Ovary (tissue), 9 donors: ENCODE data around the gene APOL6. TPM values are rescaled to one million over a fixed set of nuclear protein-coding genes. Genes with fewer than 3 reads are reported as not detected.
A peak's percentile ranks its signal among the peaks of the same experiment; 100 is the strongest.

Experiments used
- DNase-seq, 5 donors: peaks; one replicate each; pipeline ENCODE4 v3.0.0-alpha.2; 2019 to 2020
- H3K27ac ChIP-seq, 2 donors: fragments of 200-600 bp; one replicate each; pipeline versions ENCODE4 v1.5.1 to v1.8.0; 2019 to 2022
- H3K27me3 ChIP-seq: fragments of 200-600 bp; one replicate; pipeline ENCODE4 v1.8.0; 2022
- H3K36me3 ChIP-seq: fragments of 200-600 bp; sonication (generic); one replicate; pipeline ENCODE4 v1.5.1; 2019
- H3K4me1 ChIP-seq: one replicate; pipeline ENCODE4 v1.8.1; 2013; ENCODE audit warnings: mild to moderate bottlenecking, moderate library complexity; ENCODE audit not compliant: insufficient read depth
- H3K4me3 ChIP-seq: fragments of 200-600 bp; sonication (generic); one replicate; pipeline ENCODE4 v1.5.1; 2017
- H3K9me3 ChIP-seq, 2 donors: fragments of 200-600 bp in 1 of 2; sonication (generic) in 1 of 2; one replicate each; pipeline versions ENCODE4 v1.5.1 to v1.8.1; 2013 to 2019; ENCODE audit warnings: mild to moderate bottlenecking in 1 of 2, moderate library complexity in 1 of 2
- EP300 ChIP-seq: sonication (generic); formaldehyde crosslinking; IDR thresholded peaks from one replicate; pipeline ENCODE4 v1.6.1; 2017; ENCODE audit warnings: antibody characterized with exemption
- POLR2A ChIP-seq: fragments of 450-650 bp; IDR thresholded peaks from one replicate; pipeline ENCODE4 v1.6.1; 2017; ENCODE audit warnings: antibody characterized with exemption, mild to moderate bottlenecking, moderate library complexity
- WGBS, 3 donors: extraction: QIAGEN DNeasy Blood & Tissue Kit in 1 of 3; methylation state at CpG; one replicate each; pipeline versions ENCODE4 v1.1.5 to v1.1.7; 2013 to 2017; 5-methylcytosine and 5-hydroxymethylcytosine counted together
- intact Hi-C, 4 donors: fragments of 100-400 bp; cut with DNase I; formaldehyde crosslinking; loops; one replicate each; pipeline versions ENCODE4 v1.11.0 to v1.15.1; 2022 to 2023
- polyA plus RNA-seq, 2 donors: library from polyadenylated mRNA; stranded (reverse); fragments of 200-250 nt in 1 of 2; fragments of 350-450 nt in 1 of 2; fragmentation: Illumina TruSeq in 1 of 2; extraction: RNeasy Lipid Tissue Mini Kit (QIAGEN cat#74804) in 1 of 2; gene quantifications; one replicate each; pipeline ENCODE4 v1.2.3, GENCODE V29; 2013 to 2014
- total RNA-seq, 7 donors: library from RNA; depleted of rRNA in 2 of 7; stranded (reverse); fragments of >200 nt in 2 of 7; fragmentation: NEBNext Ultra II Directional in 3 of 7; extraction: Animal tissue kit (Norgen Biotek cat#: 25700) in 3 of 7; gene quantifications; one replicate each; pipeline versions ENCODE4 v1.1.0 to v1.2.4, GENCODE V29; 2016 to 2023
- TF ChIP-seq, protein P1 (sequence below), 3 donors: fragments of 450-650 bp in 2 of 3; fragments of 200-600 bp in 1 of 3; IDR thresholded peaks; one replicate each; pipeline versions ENCODE4 v1.5.1 to v1.8.0; 2016 to 2022; ENCODE audit warnings: antibody characterized with exemption in 3 of 3, mild to moderate bottlenecking in 1 of 3
- donor health status: DM: no; HTN: no; CAD: no; lungs with moderate emphysema.
- donor health status: DM: no; HTN: no; CAD: no.
- donor health status: Bipolar disorder and iron deficiency.
- donor health status: DM: yes; HTN: yes; CAD: no.
- donor health status: DM: no; HTN: no; CAD: no.
- donor health status: DM: yes; HTN: yes; CAD: no.

Gene APOL6
- total and polyA plus RNA-seq, 9 donors: 11.1 to 34.1 (median 18.6) TPM

GRCh38 chr22:35649026-35649553 lies 844 bp downstream of the APOL6 start:
- Histone ChIP-seq H3K9me3 (no peaks in the 10 kb centered on the region), H3K27ac (peak overlapping the region; percentile 31 to 92), H3K4me1 (peaks cover 27% of the 10 kb centered on the region), H3K36me3 (no peaks in the 10 kb centered on the region), H3K4me3 (peak overlapping the region; percentile 82), H3K27me3 (no peaks in the 10 kb centered on the region)
- no peak for DNase-seq
- intact Hi-C loops: loop anchor here in 1 of 4 donors (10.0 kb wide), 1 partner anchor 416 kb away; no protein-coding TSS in a partner anchor
- TF ChIP-seq, protein P1, sequence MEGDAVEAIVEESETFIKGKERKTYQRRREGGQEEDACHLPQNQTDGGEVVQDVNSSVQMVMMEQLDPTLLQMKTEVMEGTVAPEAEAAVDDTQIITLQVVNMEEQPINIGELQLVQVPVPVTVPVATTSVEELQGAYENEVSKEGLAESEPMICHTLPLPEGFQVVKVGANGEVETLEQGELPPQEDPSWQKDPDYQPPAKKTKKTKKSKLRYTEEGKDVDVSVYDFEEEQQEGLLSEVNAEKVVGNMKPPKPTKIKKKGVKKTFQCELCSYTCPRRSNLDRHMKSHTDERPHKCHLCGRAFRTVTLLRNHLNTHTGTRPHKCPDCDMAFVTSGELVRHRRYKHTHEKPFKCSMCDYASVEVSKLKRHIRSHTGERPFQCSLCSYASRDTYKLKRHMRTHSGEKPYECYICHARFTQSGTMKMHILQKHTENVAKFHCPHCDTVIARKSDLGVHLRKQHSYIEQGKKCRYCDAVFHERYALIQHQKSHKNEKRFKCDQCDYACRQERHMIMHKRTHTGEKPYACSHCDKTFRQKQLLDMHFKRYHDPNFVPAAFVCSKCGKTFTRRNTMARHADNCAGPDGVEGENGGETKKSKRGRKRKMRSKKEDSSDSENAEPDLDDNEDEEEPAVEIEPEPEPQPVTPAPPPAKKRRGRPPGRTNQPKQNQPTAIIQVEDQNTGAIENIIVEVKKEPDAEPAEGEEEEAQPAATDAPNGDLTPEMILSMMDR (IDR thresholded peaks at IDR 0.05): no peak
- TF ChIP-seq EP300 (no peak), POLR2A (no peak)
- WGBS, 3 donors: 15 to 23% (median 16%) methylated on average over 7 of the region's 7 CpGs

DNA sequence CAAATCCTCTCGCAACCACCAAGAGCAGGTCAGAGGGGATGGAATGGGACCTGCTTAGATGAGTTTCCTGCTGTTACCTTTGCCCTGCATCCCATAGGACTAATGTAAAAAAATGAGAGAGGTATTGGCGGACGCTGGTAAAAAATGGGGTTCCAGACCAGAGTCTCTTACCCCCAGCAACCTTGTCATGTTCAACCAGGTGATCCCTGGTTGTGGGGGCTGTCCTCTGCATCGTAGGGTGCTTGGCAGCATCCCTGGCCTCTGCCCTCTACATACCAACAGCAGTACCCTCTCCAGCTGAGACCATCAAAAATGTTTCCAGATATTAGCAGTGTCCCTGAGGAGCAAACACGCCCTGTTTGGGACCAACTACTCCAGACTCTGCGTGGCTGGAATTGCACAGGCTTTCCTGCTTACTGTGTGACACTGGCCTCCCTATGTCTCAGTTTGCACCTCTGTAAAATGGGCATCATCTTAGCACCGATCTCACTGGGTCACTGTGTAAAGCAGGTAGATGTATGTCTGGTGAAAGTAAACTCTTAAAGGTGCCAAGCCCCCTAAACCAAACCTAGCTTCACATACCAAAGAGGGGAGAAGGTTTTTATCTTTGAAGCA lies 1.5 kb downstream of the APOL6 start:
- 32 to 69% (median 45%) methylated on average over 7 of the region's 7 CpGs for WGBS, 3 donors
- no peak for DNase-seq
- peak overlapping the region in 1 of 2 donors; percentile 92 for H3K27ac ChIP-seq
- no peaks in the 10 kb centered on the region for H3K36me3 ChIP-seq
- H3K4me1 ChIP-seq: peaks cover 26% of the 10 kb centered on the region
- H3K4me3 ChIP-seq: peak overlapping the region; percentile 82
- no peaks in the 10 kb centered on the region for H3K9me3 ChIP-seq
- H3K27me3 ChIP-seq: no peaks in the 10 kb centered on the region
- TF ChIP-seq, protein P1 (IDR thresholded peaks at IDR 0.05): no peak
- TF ChIP-seq POLR2A: no peak
- no peak for TF ChIP-seq EP300
- intact Hi-C loops: loop anchor here in 1 of 4 donors (10.0 kb wide), 1 partner anchor 415 kb away; no protein-coding TSS in a partner anchor

- WGBS, 3 donors: 92 to 99% (median 97%) methylated on average over 7 of the region's 7 CpGs
Measured at GRCh38 chr22:35651085-35651484, 2.8 kb downstream of the APOL6 start.

GRCh38 chr22:35653824-35654223 lies 5.6 kb downstream of the APOL6 start:
- peaks cover 8% of the 10 kb centered on the region for H3K4me1 ChIP-seq
- TF ChIP-seq, protein P1 (IDR thresholded peaks at IDR 0.05): no peak
- TF ChIP-seq POLR2A: no peak
- TF ChIP-seq EP300: no peak

More at GRCh38 chr22:35651085-35651484, 2.8 kb downstream of the APOL6 start:
- H3K27me3 ChIP-seq: no peaks in the 10 kb centered on the region
- no peaks in the 10 kb centered on the region for H3K9me3 ChIP-seq
- TF ChIP-seq, protein P1 (IDR thresholded peaks at IDR 0.05): no peak
- TF ChIP-seq POLR2A (no peak), EP300 (no peak)
- peaks cover 19% of the 10 kb centered on the region for H3K4me1 ChIP-seq
- H3K36me3 ChIP-seq: no peaks in the 10 kb centered on the region
- intact Hi-C loops: no loop called here
- no peak overlapping the region for H3K27ac ChIP-seq
- no peak overlapping the region for H3K4me3 ChIP-seq
- no peak for DNase-seq

More at GRCh38 chr22:35653824-35654223, 5.6 kb downstream of the APOL6 start:
- H3K27ac ChIP-seq: no peak overlapping the region
- WGBS, 3 donors: 83 to 95% (median 85%) methylated on average over 1 of the region's 1 CpG
- H3K9me3 ChIP-seq: no peaks in the 10 kb centered on the region
- H3K36me3 ChIP-seq: no peaks in the 10 kb centered on the region
- intact Hi-C loops: no loop called here
- no peak for DNase-seq
- no peak overlapping the region for H3K4me3 ChIP-seq
- no peaks in the 10 kb centered on the region for H3K27me3 ChIP-seq
